SK-N-DZ (cell line): ENCODE results near the gene TTC21B.

Experiments used
- DNase-seq: peaks from one replicate; pipeline ENCODE4 v3.0.0-alpha.2; 2015; ENCODE audit warnings: low spot score

The TTC21B gene

GRCh38 chr2:165924946-165925345 lies 28.6 kb downstream of the TTC21B start:
- DNase-seq, result no peak

DNA sequence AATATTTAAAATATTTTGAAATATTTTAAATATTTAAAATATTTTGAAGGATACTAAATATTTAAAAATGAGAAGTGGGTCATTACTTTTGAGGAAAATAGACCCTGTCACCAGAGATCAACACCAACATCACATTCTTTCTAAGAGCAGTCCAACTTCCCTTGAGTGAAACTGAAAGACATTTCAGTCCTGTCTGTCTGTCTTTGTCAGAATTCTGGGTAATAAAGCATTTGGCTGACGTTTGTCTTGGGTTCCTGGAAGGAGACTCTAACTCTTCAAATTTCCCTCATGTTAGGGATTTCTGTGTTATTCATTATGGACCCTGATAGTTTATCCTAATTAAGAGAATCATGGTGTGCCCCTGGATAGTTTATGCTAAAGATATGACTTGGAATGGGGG lies 32.8 kb downstream of the TTC21B start:
- DNase-seq, result no peak

DNA sequence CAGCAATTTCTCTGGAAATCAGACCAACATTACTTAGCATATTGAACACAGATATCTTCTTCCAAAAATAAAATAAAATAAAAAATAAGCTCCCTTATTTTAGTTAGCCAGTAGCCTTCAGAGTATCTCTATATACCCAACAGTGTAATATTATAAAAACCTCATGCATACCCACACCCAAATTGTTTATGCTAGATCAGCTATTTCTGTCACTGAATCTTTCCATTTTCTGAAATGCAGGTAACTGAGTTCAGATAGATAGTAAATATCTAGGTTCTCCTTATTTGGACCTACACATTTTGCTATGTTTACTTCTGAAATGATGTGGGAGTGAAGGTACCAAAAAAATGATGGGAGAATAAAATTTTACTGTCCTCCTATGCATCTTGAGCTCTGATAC lies 39.9 kb downstream of the TTC21B start:
- no peak for DNase-seq

- no peak for DNase-seq
These were observed 41.6 kb downstream of the TTC21B start for GRCh38 chr2:165911981-165912380.

GRCh38 chr2:165911231-165911630 lies 42.3 kb downstream of the TTC21B start:
- no peak for DNase-seq

- no peak for DNase-seq
These were observed 44.1 kb downstream of the TTC21B start for GRCh38 chr2:165909466-165909865.

- DNase-seq, result no peak
These were observed 47.7 kb downstream of the TTC21B start for GRCh38 chr2:165905854-165906253.

DNA sequence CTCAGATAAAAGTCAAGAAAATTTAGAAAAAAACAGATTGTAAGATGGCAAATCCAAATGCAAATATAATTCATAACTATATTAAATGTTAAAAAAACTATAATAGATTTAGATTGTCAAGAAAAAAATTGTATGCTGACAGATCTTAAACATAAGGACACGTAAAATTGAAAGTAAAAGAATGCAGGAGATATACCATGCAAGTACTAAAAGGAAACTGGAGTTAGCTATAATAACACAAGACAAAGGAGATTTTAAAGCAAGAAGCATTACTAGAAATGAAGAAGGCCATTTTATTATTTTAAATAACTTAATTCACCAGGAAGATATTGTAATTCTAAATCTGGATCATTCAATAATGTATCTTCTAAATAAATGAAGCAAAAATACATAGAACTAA lies 48.3 kb downstream of the TTC21B start:
- DNase-seq, result no peak

DNA sequence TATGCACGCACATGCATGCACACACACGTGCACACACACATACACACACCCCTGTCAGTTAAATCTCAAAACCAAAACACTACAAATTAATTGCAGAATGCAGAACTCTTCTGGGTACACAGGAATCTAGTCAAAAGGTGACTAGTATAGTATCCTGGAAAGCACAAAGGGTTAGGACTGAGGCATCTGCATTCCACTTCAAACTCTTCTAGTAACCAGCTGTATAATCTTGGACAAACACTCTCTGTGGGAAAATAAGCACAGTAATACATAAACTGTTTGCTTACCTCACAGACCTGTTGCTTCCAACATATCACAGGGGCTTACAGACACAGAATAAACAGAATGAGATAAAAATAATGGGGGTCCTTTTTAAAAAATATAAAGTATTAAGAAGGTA lies 49.1 kb downstream of the TTC21B start:
- no peak for DNase-seq

GRCh38 chr2:165903406-165903805 lies 50.2 kb downstream of the TTC21B start:
- no peak for DNase-seq

DNA sequence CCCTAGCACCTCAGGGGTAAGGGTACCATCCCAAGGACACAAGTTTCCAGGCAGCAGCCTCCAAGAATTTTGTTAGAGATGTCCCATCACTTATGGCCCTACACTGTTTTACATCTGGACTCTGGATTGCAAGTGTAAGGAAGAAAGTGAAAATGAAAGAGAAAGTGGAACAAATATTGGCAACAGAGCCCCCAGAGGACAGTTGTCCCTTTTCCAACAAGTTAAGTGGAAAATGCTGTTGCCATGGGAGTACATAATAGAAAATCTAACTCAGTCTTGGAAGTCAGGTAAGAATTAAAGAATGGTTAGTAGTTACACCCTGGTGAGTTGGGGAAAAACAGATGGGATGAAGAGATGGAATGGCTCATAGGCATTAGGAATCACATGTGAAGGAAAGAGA lies 50.6 kb downstream of the TTC21B start:
- no peak for DNase-seq

- no peak for DNase-seq
These were observed 51.8 kb downstream of the TTC21B start for GRCh38 chr2:165901620-165902298.

DNA sequence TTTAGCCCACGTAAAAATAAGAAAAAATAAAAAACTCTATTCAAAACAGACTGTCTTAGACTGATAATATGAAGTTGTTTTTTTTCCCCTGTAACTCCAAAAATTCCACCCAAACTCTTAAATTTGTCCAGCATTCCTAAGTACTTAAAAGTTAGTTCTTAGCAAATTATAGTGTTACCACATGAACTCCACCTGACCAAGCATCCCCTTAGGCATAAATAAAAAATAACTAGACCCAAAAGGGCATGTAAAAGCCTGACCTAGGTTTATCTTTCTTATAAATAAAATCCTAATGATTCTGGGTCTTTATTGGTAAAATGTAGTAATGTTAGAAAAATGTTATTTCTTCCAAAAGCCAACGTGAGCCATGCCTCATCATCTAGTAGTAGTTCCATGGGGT lies 54.3 kb downstream of the TTC21B start:
- DNase-seq, result no peak

- no peak for DNase-seq
These were observed 55.2 kb downstream of the TTC21B start for GRCh38 chr2:165898381-165898780.

DNA sequence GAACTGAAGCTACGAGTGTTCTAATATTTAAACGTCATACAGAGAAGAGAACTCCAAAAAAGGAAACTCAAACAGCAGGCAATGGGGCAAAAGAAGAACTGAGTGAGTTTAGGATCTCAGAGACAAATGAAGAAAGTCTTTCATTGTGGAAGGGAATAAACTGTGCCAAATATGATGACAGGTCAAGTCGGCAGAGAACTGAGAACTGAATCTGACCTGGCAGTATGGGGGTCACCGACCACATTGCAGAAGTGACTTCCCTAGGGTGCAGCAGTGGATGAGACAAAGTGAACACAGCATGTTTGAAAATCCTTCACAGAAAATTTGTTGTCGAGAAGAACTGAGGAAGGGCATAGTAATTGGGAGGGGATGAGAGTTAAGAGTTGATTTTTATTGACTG lies 55.9 kb downstream of the TTC21B start:
- no peak for DNase-seq

GRCh38 chr2:165897074-165897473 lies 56.5 kb downstream of the TTC21B start:
- no peak for DNase-seq

GRCh38 chr2:165895974-165896373 lies 57.6 kb downstream of the TTC21B start:
- no peak for DNase-seq

- no peak for DNase-seq
These were observed 60.0 kb downstream of the TTC21B start for GRCh38 chr2:165893556-165893955.

DNA sequence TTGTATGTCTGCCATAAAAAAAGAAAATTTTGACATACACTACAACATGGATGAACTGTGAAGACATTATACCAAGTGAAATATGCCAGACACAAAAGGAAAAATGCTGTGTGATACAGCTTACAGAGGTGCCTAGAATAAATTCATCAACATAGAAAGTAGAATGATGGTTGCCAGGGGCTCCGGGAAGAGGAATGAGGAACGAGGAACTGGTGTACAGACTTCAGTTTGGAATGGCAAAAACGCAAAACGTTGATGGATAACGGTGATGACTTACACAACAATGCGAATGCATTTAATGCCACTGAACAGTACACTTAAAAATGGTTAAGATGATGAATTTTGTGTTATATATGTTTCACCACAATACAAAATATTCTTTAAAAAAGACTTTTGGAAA lies 61.0 kb downstream of the TTC21B start:
- no peak for DNase-seq

- no peak for DNase-seq
These were observed 61.6 kb downstream of the TTC21B start for GRCh38 chr2:165891943-165892342.

DNA sequence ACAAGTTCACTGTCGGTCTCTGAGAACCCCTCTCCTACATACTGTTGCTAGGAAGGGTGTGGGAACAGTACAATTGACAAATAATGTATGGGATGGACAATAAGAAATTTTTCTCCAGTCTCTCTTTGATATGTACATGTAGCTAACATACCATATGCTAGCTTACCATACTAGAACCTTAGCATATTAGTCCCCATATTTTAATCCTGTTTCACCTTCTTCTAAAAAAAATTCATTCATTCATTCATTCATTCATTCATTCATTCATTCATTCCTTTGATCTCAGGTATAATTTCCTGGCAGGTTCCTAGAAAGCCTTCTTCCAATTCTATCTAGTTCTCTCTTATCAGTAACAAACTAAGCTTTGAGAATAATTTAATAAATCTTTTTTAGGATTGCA lies 62.2 kb downstream of the TTC21B start:
- DNase-seq, result no peak

- no peak for DNase-seq
These were observed 63.8 kb downstream of the TTC21B start for GRCh38 chr2:165889798-165890197.

DNA sequence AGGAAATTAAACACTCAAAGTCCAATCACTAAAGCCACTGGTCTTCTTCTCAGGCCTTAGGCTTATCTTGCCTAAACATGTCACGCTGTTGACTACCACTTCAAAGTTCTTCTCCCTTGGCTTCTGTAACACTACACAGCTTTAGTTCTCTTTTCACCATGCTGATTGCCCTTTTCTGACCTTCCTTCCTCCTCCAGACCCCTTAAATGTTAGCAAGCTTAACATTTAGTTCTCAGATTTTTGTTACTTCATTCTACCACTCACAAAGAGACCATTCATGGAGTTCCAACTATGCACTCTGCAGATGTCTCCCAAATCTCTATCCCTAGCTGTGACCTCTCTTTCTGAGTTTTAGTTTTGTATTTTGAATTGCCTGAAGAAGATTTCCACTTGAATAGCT lies 64.4 kb downstream of the TTC21B start:
- no peak for DNase-seq

DNA sequence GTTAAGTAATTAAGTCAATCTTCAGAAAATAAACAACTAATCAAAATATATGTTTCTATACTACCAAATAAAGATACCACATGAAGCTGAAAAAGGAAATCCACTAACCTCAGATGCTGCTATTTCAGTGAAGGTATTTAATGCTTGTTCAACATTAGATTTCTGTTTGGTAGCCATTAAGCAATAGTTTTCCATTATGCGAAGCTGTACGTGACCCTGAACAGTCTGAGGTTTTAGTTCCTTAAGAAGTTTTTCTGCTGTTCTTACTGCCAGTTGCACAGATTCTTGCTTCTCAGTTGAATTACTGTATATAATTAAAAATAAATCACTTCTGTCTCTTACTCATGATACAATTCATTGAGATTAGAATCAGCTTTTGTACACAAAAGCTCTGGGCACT lies 65.4 kb downstream of the TTC21B start:
- DNase-seq, result no peak
